HG03571 (cell line): ENCODE data around the gene KCNJ4.
"Not testable (repeated sequence)": the region's sequence is repeated elsewhere in the genome, so short reads cannot be mapped to it uniquely, and the experiment has no call there.

ENCODE experiments used
- ATAC-seq: cut with Tn5 transposase; IDR thresholded peaks from one replicate; pipeline ENCODE4 v1.9.1; 2021; ENCODE audit not compliant: unreplicated experiment

The KCNJ4 gene

DNA sequence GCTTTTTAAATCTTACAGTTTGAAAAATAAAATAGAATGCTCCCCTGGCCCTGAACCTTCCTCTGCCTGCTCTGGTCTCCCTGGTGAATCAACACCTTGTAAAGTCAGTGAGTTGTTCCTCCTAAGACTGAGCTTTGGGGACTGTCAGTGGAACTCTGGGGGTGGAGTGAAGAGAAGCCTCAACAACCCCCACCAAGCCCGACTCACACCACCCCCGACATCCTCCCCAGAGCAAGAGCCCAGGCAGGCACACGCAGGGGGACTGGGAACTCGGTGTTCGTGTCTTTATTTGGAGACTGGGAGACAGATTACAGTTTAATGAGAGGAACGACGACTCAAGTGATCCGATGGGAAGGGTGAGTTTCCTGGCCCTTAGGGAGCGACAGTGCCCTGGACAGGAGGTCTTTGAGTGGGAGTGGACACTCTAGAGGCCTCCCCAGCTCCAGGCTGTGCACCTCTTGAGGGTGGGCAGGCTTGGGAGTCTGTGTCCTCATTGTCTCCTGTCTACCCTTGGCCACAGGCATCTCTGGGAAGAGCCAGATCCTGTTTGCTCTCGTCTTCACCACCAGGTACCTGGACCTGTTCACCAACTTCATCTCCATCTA lies 19.1 kb upstream of the KCNJ4 start:
- no peak for ATAC-seq

DNA sequence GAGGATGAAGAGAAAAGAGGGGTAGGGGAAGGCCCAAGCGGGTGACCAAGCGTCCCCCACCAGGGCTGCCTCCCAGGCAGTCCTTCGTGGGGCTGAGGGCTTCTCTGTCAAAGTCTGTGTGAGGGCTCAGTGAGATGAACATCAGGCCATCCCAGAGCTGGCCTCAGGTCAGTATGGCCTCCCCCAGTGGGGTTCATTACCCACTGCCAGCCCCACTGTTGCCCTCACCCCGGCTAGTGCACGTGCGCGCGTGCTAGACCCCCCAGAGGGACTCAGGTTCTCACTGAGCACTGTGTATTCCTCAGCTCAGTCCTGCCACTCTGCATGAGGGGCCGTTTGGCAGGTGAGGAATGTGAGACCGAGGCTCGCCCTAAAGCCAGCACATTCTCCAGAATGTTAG lies 16.2 kb upstream of the KCNJ4 start:
- ATAC-seq = no peak

GRCh38 chr22:38470179-38470578 lies 15.2 kb upstream of the KCNJ4 start:
- ATAC-seq = not testable (repeated sequence)

DNA sequence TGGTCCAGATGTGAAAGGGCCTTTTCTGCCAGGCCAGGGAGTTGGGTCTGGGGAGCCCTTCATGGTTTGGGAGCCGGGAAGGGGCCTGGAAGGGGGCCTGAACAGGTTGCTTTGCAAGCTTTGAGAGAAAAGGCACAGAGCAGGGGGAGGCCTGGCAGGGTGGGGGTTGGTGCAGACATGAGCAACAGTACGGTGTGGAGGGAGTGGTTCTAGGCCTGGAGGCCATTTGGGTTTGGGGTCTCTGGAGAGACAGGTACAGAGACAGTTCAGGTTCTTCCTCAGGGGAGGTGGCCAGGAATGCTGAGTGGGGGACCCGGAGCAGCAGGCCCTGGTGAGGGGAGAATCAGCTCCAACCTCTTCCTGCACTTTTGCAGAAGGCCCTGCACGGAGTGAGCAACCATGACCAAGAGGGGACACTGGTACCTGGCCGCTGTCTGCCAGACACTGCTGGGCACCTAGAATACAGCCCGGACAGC lies 14.3 kb upstream of the KCNJ4 start:
- no peak for ATAC-seq

GRCh38 chr22:38468443-38469305 lies 13.7 kb upstream of the KCNJ4 start:
- ATAC-seq = no peak

GRCh38 chr22:38467904-38468442 lies 13.0 kb upstream of the KCNJ4 start, which contains the start of gene KDELR3:
TSS of gene KDELR3 (plus strand) at chr22:38468096. CDS start at chr22:38468234, 138 bp downstream.
- ATAC-seq = no peak

- no peak for ATAC-seq
Observed at GRCh38 chr22:38467438-38467903, 12.5 kb upstream of the KCNJ4 start.

GRCh38 chr22:38465673-38466490 lies 10.9 kb upstream of the KCNJ4 start:
- ATAC-seq = no peak

DNA sequence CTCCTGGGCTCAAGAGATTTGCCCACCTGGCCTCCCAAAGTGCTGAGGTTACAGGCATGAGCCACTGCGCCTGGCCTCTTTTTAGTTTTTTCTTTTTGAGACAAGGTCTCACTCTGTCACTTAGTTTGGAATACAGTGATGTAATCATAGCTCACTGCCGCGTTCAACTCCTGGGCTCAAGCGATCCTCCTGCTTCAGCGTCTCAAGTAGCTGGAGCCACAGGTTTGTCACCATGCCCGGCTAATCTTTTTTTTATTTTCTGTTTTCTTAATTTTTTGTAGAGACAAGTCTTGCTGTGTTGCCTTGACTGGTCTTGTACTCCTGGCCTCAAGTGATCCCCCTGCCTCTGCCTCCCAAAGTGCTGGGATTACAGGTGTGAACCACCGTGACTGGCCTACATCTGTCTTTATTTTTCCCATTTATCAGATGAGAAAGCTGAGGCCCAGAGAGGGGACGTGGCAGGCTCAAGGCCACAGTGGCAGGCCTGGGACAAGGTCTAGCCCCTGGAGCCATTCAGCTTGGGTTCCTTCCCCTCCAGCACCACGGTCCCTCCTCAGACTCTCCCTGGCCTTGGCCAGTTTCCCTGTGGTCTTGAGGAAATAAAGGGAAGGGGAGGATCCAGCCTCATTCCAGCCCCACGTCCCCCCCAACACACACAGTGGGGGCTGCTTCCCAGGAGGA lies 10.1 kb upstream of the KCNJ4 start:
- no peak for ATAC-seq

DNA sequence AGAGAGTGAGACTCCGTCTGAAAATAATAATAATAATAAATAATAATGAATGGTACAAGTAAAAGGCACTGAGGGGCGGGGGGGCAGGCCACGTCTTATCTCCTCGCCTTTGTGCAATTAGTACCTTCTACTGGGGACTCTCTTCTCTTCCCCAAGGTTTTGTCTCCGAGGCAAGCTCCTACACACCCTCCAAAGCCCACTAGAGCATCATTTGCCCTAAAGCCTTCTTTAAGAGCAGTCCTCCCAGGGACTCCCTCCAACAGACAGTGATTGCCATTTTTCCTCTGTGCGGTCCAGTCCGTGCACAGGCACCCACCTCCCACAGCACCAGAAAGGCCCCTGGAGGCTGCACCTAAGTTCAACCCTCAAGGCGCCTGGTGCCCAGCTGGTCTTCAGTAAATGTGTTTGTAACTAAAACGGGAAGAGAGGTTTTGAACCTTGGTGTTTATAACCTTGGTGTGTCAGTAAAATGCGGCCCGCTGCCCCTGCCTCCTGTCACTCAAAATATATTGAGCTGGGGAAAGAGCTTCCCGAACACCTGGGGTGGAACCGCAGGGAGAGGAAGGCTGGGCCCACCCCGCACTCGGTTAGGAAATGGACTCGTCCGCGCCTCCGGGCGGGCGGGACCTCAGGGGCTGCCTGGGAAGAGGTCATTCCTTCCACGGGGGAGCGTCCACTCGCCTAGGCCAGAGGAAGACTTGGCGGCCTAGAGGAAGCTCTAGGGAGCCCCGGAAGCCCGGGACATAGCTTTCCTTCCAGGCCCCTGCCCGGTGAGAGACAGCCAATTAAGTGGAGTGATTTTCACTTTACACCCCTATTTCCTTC lies 8.2 kb upstream of the KCNJ4 start:
- ATAC-seq = no peak

- no peak for ATAC-seq
Observed at GRCh38 chr22:38461414-38462081, 6.5 kb upstream of the KCNJ4 start.

DNA sequence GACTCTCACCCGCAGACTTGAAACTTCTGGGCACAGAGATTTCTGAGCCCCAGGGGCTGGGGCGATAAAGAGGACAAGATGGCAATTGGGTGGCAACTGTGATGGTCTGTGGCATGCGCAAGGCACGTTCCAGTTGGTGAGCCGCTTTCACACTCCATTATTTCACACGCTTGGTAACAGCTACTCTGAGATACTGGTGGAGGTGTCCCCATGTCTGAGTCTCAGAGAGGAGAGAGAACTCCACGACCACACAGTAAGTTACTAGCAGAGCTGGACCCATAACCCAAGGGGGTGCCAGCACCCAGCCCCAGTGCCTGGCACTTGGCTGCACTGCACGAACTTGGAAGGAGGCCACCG lies 6.0 kb upstream of the KCNJ4 start:
- no peak for ATAC-seq

DNA sequence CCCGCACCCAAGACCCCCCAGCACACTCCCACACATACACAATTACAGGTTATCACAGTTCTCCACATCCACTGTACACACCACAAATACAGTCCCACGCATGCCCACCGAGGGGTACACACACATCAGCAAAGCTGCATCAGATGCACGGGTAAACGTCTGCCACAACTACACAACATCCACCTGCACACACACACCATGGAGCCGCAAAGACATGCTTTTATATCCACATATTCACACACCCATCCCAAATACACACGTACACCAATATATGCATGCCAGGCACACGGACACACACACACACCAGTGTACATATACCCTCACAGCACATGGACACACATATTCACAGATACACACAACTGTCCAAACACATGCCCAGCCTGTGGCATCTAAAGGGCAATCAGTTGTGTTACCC lies 5.4 kb upstream of the KCNJ4 start:
- no peak for ATAC-seq

DNA sequence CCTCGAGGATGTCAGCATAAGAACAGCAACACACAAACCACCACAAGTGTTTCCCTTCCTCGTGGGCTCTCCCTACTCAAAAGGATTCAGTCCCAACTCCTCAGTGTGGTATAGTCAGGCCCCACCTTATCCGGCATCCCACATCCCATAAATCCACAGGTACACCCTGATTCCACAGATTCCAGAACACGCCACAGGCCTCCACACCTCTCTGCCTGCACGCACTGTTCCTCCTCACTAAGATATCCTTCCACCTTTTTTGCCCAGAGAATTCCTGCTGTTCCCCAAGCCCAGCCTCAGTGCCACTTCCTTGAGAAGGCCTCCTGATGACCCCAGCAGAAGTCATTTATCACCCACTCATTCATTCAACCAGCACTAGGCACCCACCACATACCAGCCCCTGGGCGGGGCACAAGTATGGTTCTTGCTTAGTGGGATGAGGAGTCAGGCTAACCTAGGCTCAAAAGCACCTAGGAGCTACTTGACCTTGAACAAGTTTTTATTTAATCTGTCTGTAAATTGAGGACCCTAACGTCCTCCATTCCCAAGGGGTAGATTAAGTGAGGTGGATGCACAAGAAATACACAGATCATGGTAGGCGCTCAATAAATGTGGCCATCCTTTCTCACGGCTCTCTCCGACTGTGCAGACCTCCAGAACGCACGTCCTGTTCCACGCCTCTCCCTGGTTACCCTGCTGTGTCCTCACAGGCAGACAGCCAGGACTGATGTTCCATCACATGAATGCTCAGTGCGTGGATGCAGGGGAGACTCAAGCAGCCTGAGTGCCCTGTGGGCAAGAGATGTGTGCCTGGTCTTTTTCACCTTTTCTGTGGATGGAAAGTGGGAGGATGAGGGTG lies 2.1 kb upstream of the KCNJ4 start:
- ATAC-seq = no peak

- no peak for ATAC-seq
Observed at GRCh38 chr22:38456272-38456835, 1.4 kb upstream of the KCNJ4 start.

DNA sequence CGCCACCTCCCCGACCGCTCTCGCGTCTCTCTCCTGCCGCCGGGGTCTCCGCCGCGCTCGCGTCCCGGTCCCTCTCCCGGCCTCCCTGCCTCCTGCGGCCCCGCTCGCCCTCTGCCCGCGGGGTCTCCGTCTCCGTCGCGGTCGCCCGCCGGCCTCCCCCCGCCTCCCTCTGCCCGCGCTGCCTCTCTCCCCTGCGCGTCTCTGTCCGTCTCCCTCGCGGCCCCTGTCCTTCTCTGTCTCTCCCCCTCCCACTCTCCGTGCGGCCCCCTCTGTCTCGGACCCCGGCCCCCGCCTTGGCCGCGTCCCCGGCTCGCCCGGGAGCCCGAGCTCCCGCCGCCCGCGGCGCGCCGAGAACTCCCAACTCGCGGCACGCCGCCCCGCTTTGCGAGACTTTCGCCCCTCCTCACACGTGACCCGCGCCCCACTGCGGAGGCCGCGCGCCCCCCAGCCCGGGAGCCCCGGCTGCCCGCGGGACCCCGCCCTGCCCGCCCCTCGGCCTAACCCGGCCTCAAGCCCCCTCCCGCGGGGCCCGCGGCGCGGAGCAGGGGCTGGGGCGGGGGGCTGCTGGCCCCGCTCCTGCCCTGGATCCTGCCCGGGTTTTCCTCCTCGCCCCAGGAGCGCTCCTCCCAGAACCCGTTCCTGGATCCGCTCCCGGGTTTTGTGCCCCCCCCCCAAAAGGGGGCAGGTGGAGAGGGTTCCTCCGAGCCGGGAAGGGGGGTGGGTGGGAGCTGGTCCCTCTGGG lies 702 bp upstream of the KCNJ4 start:
- no peak for ATAC-seq

- ATAC-seq = no peak
Observed at GRCh38 chr22:38454353-38455075, 485 bp downstream of the KCNJ4 start.
